ENCODE data around the gene OAS3.
A peak's percentile ranks its signal among the peaks of the same experiment; 100 is the strongest.
"Not testable (repeated sequence)": the region's sequence is repeated elsewhere in the genome, so short reads cannot be mapped to it uniquely, and the experiment has no call there.

The OAS3 gene, protein sequence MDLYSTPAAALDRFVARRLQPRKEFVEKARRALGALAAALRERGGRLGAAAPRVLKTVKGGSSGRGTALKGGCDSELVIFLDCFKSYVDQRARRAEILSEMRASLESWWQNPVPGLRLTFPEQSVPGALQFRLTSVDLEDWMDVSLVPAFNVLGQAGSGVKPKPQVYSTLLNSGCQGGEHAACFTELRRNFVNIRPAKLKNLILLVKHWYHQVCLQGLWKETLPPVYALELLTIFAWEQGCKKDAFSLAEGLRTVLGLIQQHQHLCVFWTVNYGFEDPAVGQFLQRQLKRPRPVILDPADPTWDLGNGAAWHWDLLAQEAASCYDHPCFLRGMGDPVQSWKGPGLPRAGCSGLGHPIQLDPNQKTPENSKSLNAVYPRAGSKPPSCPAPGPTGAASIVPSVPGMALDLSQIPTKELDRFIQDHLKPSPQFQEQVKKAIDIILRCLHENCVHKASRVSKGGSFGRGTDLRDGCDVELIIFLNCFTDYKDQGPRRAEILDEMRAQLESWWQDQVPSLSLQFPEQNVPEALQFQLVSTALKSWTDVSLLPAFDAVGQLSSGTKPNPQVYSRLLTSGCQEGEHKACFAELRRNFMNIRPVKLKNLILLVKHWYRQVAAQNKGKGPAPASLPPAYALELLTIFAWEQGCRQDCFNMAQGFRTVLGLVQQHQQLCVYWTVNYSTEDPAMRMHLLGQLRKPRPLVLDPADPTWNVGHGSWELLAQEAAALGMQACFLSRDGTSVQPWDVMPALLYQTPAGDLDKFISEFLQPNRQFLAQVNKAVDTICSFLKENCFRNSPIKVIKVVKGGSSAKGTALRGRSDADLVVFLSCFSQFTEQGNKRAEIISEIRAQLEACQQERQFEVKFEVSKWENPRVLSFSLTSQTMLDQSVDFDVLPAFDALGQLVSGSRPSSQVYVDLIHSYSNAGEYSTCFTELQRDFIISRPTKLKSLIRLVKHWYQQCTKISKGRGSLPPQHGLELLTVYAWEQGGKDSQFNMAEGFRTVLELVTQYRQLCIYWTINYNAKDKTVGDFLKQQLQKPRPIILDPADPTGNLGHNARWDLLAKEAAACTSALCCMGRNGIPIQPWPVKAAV

GRCh38 chr12:112937741-112938719 is at the start of gene OAS3:
TSS of gene OAS3 (plus strand) at chr12:112938474. CDS start at chr12:112938531, 57 bp downstream.
- DNase-seq, result peak; percentile 62

DNA sequence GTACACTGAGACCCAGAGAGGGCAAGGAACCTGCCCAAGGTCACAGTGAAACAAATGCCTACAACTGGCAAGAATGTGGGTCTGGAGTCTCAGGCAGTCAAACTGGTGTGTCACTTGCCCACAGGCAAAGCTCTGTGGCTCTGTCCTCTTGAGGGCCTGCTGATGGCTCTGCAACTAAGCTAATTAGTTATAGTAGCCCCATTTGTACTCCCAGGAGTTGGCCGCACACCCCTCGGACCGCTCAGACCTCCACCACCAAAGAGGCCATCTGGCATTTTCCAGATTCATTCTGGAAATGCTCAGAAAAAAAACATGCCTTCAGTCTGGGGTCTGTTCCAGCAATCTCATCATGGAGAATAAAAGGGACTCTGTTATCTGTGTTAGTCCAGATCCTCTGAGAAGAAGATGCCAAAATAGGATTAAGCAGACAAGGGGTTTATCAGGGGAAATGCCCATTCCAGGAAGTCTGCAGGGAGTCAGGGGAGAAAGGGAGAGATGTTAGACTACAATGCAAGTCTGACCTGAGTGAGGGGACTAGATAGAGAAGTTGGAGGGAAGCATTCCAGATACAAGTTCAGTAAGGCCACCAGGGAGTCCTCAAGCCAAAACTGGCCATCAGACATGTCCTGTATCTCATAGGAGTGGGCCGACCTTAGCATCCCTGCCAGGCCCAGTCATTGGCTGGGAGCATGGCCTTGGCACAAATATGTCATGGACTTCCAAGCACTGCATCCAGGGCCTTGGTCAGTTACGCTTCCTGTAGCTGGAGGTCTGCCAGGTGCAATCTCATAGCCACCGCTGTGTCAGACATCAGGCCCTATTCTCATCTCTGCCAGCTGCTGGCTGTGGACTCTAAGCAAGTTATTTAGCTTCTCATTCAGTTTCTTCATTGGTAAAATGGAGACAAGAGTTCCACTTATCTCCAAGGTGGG is 46.9 kb upstream of the OAS3 start:
- no peak for DNase-seq

- no peak for DNase-seq
Observed at GRCh38 chr12:112892856-112893255, 45.4 kb upstream of the OAS3 start.

DNA sequence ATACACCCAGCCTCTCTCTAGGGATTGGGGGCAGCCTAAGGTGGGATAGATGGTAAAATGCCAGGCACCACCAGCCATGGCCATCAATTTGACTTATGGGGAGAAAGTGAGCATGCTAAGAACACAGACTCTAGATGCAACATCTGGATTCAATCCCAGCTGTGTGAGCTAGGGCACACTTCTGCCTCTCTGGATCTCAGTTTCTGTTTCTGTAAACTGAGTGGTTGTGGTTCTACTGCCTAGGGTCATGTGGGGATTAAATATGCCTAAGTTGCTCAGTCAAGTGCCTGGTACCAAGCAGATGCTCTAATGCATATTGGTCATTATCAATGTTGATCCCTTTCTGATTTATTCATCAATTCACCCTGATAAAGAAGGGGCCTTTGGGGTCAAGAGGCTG is 44.1 kb upstream of the OAS3 start:
- DNase-seq, result no peak

DNA sequence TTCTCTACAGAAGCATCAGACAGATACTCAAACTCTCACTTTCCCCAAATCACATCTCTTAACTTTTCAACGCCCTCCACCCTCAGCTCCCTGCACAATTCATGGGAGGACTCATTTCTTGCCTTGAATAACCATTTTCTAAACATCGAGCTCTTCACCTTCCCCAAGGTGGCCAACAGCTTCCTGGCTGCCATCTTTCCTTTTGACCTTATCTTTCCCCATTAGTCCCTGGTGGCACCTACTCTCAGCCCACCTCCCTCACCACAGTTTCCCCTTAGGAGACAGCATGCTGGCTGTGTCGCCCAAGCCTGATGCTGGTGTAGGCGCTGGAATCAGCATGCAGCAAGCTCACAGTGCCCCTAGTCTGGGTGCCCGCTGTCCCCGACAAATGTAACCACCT is 39.9 kb upstream of the OAS3 start:
- no peak for DNase-seq

GRCh38 chr12:112900298-112901145 is 37.8 kb upstream of the OAS3 start:
- DNase-seq, result peak; percentile 55

DNA sequence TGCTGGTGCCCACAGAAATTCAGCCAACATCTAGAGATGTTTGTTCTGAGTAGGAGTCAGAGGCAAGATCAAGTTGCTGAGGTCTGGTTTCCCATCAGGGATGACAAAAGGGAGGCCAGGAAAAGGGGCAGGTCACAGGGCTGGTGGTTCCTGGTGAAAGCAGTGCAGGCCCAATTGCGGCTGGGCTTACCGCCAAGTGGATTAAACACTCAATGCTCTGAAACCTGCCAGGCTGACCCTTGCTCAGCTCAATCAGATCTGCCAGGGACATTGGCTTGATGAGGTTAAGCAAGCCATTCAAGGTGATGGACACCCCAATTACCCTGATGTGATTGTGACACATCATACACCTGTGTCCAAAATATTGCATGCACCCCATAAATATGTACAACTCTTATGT is 37.0 kb upstream of the OAS3 start:
- no peak for DNase-seq

DNA sequence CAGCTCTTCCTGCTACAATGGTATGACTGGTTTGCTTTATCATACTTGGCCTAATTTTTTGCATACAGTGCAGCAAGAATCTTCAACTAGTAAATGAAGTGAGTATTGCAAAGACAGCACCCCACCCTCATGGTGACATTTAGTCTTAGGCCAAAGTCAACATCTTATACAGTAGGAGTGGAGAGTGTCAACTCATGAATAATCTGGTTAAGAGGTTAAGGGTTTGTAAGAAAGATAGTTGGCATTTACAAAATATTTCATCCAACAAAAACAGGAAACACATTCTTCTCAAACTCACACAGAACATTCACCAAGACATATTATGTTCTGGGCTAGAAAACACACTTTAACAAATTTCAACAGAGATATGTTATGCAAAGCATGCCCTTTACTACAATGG is 33.7 kb upstream of the OAS3 start:
- no peak for DNase-seq

DNA sequence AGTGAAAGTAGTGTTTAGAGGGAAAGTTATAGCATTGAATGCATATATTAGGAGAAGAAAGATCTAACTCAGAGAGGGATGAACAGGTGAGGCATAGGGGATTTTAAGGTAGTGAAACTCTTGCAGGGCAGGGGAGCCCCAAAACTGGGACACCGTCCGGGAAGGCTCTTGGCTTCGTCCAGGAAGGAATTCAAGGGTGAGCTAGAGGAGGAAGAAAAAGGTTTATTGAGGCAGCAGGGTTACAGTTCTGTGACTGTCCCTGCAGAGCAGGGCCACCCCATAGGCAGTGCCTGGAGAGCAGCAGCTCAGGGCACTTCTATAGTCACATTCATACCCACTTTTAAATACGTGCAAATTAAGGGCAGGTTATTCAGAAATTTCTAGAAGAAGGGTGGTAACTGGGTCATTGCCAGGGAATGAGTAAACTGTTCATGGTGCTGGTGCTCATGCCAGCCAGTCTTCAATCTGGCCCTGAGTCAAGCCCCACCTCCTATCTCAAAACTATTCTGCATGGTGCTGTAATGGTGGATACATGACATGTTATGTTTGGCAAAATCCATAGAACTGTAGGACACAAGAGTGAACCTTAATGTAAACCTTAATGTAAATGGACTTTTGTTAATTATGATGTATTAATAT is 32.7 kb upstream of the OAS3 start:
- DNase-seq, result no peak

- DNase-seq, result peak; percentile 16
Observed at GRCh38 chr12:112906712-112907414, 31.4 kb upstream of the OAS3 start, which contains the start of gene OAS1. TSS of gene OAS1 (plus strand) at chr12:112906962. CDS start at chr12:112907040, 78 bp downstream.

- no peak for DNase-seq
Observed at GRCh38 chr12:112907415-112908157, 30.7 kb upstream of the OAS3 start.

DNA sequence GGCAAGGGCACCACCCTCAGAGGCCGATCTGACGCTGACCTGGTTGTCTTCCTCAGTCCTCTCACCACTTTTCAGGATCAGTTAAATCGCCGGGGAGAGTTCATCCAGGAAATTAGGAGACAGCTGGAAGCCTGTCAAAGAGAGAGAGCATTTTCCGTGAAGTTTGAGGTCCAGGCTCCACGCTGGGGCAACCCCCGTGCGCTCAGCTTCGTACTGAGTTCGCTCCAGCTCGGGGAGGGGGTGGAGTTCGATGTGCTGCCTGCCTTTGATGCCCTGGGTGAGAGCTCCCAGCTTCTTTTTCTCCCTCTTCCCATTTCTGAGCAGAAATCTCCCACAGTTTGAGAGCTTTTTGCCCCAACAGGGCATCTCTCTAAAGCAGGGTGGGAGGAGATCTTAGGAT is 29.7 kb upstream of the OAS3 start:
- DNase-seq, result no peak

DNA sequence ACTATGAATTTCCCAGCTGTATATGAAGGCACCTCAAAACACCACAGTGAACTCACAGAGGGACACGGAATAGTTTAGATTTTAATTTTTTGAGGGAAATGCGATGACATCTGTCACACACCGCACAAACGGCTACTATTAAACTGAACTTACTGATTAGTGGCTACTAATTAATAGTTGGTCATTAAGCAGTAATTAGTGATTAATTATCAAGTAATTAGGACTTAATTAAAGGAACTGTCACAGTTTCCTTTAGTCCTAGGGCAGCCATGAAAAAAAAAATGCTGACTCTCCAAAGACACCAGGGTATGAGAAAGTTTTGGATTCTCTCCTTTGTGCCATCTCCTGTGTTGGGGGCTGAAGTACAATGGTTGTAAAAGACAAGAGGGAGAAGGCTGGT is 28.6 kb upstream of the OAS3 start:
- no peak for DNase-seq

- DNase-seq, result no peak
Observed at GRCh38 chr12:112913038-112913688, 25.1 kb upstream of the OAS3 start.

DNA sequence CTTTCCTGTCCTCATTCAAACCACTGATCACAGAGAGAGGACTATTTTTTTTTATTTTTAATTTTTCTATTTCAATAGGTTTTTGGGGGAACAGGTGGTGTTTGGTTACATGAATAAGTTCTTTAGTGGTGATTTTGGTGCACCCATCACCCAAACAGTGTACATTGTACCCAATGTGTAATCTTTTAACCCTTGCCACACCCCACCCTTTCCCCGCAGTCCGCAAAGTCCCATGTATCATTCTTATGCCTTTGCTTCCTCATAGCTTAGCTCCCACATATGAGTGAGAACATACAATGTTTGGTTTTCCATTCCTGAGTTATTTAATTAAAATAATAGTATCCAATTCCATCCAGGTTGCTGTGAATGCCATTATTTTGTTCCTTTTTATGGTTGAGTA is 24.4 kb upstream of the OAS3 start:
- DNase-seq, result not testable (repeated sequence)

DNA sequence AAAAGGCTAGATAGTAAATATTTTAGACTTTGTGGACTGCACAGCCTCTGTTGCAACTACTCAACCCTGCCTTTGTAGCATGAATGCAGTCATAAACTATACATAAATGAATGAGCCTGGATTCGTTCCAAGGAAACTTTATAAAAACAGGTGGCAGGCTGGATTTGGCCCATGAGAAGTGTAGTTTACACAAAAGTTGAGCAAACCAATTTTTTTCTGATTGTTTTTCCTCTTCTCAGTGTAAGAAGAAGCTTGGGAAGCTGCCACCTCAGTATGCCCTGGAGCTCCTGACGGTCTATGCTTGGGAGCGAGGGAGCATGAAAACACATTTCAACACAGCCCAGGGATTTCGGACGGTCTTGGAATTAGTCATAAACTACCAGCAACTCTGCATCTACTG is 22.0 kb upstream of the OAS3 start:
- no peak for DNase-seq

DNA sequence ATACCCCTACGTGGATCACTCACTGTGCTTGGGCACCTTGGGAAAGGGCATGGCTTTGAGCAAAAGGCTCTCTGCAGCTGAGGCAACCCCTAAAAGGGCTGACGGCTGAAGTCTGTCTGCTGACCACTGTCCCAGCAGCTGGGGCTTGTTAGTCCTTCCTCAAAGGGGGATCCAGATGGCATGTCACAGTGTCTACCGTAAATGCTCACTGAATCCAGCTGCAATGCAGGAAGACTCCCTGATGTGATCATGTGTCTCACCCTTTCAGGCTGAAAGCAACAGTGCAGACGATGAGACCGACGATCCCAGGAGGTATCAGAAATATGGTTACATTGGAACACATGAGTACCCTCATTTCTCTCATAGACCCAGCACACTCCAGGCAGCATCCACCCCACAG is 19.2 kb upstream of the OAS3 start:
- no peak for DNase-seq

DNA sequence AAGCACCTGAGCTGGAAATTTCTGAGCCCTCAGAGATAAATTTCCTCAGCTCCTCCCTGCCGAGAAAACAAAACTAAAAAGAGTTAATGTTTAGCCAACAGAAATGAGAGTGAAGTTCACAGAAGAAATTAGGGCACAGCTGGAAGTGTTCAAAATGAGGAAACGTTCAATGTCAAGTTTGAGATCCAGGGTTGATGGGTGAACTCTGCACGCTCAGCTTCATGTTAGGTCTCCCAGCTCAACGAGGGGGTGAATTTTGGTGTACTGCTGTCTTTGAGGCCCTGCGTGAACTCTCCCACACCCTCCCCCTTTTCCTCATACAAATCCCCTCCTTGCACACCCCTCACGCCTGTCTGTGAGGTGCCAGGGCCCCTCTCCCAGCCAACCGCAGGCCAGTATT is 13.3 kb upstream of the OAS3 start:
- DNase-seq, result no peak
